HepG2 (cell line): ENCODE measurements around the gene ACSL4. TPM values are rescaled to one million over a fixed set of nuclear protein-coding genes. Genes with fewer than 3 reads are reported as not detected.

Experiments
- ATAC-seq: fragments of 200-7000 bp; cut with Tn5 transposase; 3 replicates; pipeline ENCODE4 v1.9.1; 2020; ENCODE audit warnings: mild to moderate bottlenecking, moderate library complexity
- BruUV-seq: library from RNA; stranded (reverse); fragments of 400-500 nt; replicated peaks from 2 replicates; lab custom pipeline; 2021; lab: Mats Ljungman, UMichigan
- CTCF ChIA-PET: fragments of 300-600 bp; formaldehyde crosslinking; extraction: SDS; loops from one replicate; lab custom pipeline; 2021; ENCODE audit warnings: low total read pairs, inconsistent platforms, low intra/inter-chr PET ratio; lab: Yijun Ruan, JAX
- POLR2A ChIA-PET: fragments of 350-600 bp; sonication (Branson Sonifier 250); formaldehyde crosslinking; loops from one replicate; lab custom pipeline; 2020; ENCODE audit warnings: antibody characterized with exemption, inconsistent platforms; lab: Yijun Ruan, JAX
- DNase-seq: peaks from one replicate; pipeline ENCODE4 v3.0.0-alpha.2; 2015; ENCODE audit warnings: low spot score
- FAIRE-seq: peaks from 3 replicates; lab custom pipeline; 2011; peaks lifted over from hg19 to GRCh38; lab: Jason Lieb, UNC
- H2AFZ ChIP-seq: one replicate; pipeline ENCODE4 v1.6.1; 2011; ENCODE audit warnings: low read length, inconsistent platforms
- H3K27ac ChIP-seq: fragments of 300-600 bp; 3 replicates; pipeline ENCODE4 v1.8.0; 2011; ENCODE audit warnings: mixed run types, mild to moderate bottlenecking, mixed read lengths, low read length, inconsistent platforms; ENCODE audit not compliant: insufficient read depth; ENCODE audit errors: extremely low read length
- H3K27me3 ChIP-seq, 2 experiments: fragments of 200-600 bp in 1 of 2; 2 replicates in 1 of 2; 3 replicates in 1 of 2; pipeline versions ENCODE4 v1.6.0 to v1.8.0; 2011; ENCODE audit warnings: low read length in 2 of 2, mild to moderate bottlenecking in 2 of 2, moderate library complexity in 2 of 2, inconsistent platforms in 1 of 2; ENCODE audit not compliant: insufficient read depth in 2 of 2, control insufficient read depth in 1 of 2
- H3K36me3 ChIP-seq, 2 experiments: fragments of 200-600 bp in 1 of 2; replicated peaks in 1 of 2; 2 replicates in 1 of 2; 3 replicates in 1 of 2; pipeline versions ENCODE4 v1.5.1 to v1.8.0; 2011; ENCODE audit warnings: low read length in 2 of 2, inconsistent platforms in 1 of 2; ENCODE audit not compliant: insufficient read depth in 2 of 2, control insufficient read depth in 1 of 2
- H3K4me1 ChIP-seq: 2 replicates; pipeline ENCODE4 v1.5.1; 2012; ENCODE audit warnings: low read length, inconsistent platforms; ENCODE audit not compliant: insufficient read depth
- H3K4me2 ChIP-seq: 2 replicates; pipeline ENCODE4 v1.6.0; 2011; ENCODE audit warnings: low read depth, low read length, inconsistent platforms
- H3K4me3 ChIP-seq, 3 experiments: fragments of 200-600 bp in 1 of 3; sonication (generic), shearing (Covaris generic) in 1 of 3; replicated peaks in 1 of 3; 2 replicates each; pipeline ENCODE4 v1.5.1; 2011 to 2016; ENCODE audit warnings: low read length in 3 of 3, inconsistent platforms in 2 of 3, low read depth in 2 of 3, mild to moderate bottlenecking in 2 of 3, control low read depth in 1 of 3, mixed read lengths in 1 of 3; ENCODE audit not compliant: insufficient read depth in 1 of 3
- H3K79me2 ChIP-seq: one replicate; pipeline ENCODE4 v1.6.1; 2011; ENCODE audit warnings: low read length, inconsistent platforms; ENCODE audit not compliant: insufficient read depth
- H3K9ac ChIP-seq: 2 replicates; pipeline ENCODE4 v1.6.0; 2011; ENCODE audit warnings: mild to moderate bottlenecking, low read depth, low read length, inconsistent platforms; ENCODE audit not compliant: insufficient read depth
- H3K9me3 ChIP-seq: 2 replicates; pipeline ENCODE4 v1.5.1; 2012; ENCODE audit warnings: mild to moderate bottlenecking, low read length
- H4K20me1 ChIP-seq: 2 replicates; pipeline ENCODE4 v1.6.0; 2011; ENCODE audit warnings: inconsistent platforms, mild to moderate bottlenecking, low read length, moderate library complexity; ENCODE audit not compliant: insufficient read depth
- BCL6 ChIP-seq: IDR thresholded peaks from 2 replicates; pipeline ENCODE4 v1.6.1; 2016; ENCODE audit warnings: missing genetic modification reagents, missing compliant biosample characterization
- ELF4 ChIP-seq: sonication (generic); formaldehyde crosslinking; IDR thresholded peaks from 2 replicates; pipeline ENCODE4 v1.5.0; 2020; ENCODE audit warnings: missing genetic modification reagents, mild to moderate bottlenecking, moderate library complexity, borderline replicate concordance
- NR2F6 ChIP-seq, 2 experiments: IDR thresholded peaks; 2 replicates each; pipeline ENCODE4 v1.6.1; 2016; ENCODE audit warnings: antibody characterized with exemption in 1 of 2, mild to moderate bottlenecking in 1 of 2
- RARA ChIP-seq: IDR thresholded peaks from 2 replicates; pipeline ENCODE4 v1.6.1; 2016; ENCODE audit warnings: missing genetic modification reagents, missing compliant biosample characterization
- RBM22 ChIP-seq: fragments of 200-400 bp; formaldehyde crosslinking; optimal IDR thresholded peaks from 2 replicates; pipeline ENCODE3; 2017; ENCODE audit warnings: mild to moderate bottlenecking, low read length, moderate library complexity
- SOX5 ChIP-seq: IDR thresholded peaks from 2 replicates; pipeline ENCODE4 v1.6.1; 2016; ENCODE audit warnings: borderline replicate concordance
- ZNF616 ChIP-seq: sonication (generic); formaldehyde crosslinking; IDR thresholded peaks from 2 replicates; pipeline ENCODE4 v1.5.0; 2020; ENCODE audit warnings: low read depth, mild to moderate bottlenecking, missing genetic modification reagents
- WGBS: methylation state at CpG from one replicate; pipeline ENCODE4 v1.1.6; 2017; ENCODE audit warnings: low lambda C conversion rate; 5-methylcytosine and 5-hydroxymethylcytosine counted together
- in situ Hi-C: cut with HindIII; loops from 2 replicates; pipeline ENCODE4 v1.10.0; 2017; ENCODE audit warnings: low pct_unique_long_range_greater_than_20kb; ENCODE audit not compliant: extremely low pct_ligation_motif_present
- intact Hi-C: fragments of 100-400 bp; cut with micrococcal nuclease; formaldehyde crosslinking; loops from one replicate; pipeline ENCODE4 v1.10.0; 2022; ENCODE audit not compliant: unreplicated experiment
- polyA plus RNA-seq, 8 experiments: library from polyadenylated mRNA; depleted of rRNA in 3 of 8; stranded (reverse) in 7 of 8; unstranded in 1 of 8; fragments of >200 nt; fragmentation: Illumina TruSeq in 4 of 8; extraction: Trizol in 4 of 8; gene quantifications; 2 replicates each; pipeline versions ENCODE4 v1.2.1 to v1.2.3, GENCODE V29; 2011 to 2016; ENCODE audit warnings: low read depth in 4 of 8, missing spikeins in 1 of 8, mixed read lengths in 1 of 8; ENCODE audit not compliant: insufficient read depth in 1 of 8
- total RNA-seq, 5 experiments: library from RNA; depleted of rRNA; stranded (reverse); fragments of >200 nt; fragmentation: Illumina TruSeq; extraction: Trizol; gene quantifications; 2 replicates each; pipeline ENCODE4 v1.2.3, GENCODE V29; 2016; ENCODE audit warnings: low read depth in 1 of 5
- TF ChIP-seq, protein P1 (sequence below): sonication (generic); formaldehyde crosslinking; IDR thresholded peaks from 2 replicates; pipeline ENCODE4 v1.8.0; 2022; ENCODE audit warnings: mild to moderate bottlenecking, missing genetic modification reagents, borderline replicate concordance

Gene ACSL4
- total and polyA plus RNA-seq, 2 of the 13 experiments (the other 11 are each of a cell fraction or from before 2014, with no cell fraction given): 207 to 316 TPM

DNA sequence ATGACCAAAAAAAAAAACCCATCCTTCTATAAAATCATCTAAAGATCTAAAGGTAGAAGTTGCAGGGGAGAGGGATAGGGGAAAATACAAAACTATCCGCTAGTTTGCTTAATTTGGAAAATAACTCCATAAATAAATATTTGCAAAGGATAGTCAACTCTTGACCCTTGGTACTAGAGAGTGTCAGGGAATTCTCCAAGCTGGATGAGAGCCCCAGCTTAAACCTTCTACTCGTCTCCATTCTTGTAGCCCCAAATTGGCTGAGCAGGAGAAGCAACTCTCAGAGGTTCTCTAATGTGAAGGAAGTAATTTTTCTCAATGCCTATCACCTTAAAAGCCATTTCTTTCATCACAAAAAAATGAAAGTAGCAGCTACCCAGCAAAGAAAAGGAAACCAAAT is 35.2 kb downstream of the ACSL4 start:
- peaks cover 86% of the 10 kb centered on the region for H3K4me1 ChIP-seq
- no peak overlapping the region for H3K27ac ChIP-seq
- TF ChIP-seq ELF4: no peak
- TF ChIP-seq RARA: peak; percentile 40; the same call in 1 of the 2 replicates
- TF ChIP-seq, protein P1, sequence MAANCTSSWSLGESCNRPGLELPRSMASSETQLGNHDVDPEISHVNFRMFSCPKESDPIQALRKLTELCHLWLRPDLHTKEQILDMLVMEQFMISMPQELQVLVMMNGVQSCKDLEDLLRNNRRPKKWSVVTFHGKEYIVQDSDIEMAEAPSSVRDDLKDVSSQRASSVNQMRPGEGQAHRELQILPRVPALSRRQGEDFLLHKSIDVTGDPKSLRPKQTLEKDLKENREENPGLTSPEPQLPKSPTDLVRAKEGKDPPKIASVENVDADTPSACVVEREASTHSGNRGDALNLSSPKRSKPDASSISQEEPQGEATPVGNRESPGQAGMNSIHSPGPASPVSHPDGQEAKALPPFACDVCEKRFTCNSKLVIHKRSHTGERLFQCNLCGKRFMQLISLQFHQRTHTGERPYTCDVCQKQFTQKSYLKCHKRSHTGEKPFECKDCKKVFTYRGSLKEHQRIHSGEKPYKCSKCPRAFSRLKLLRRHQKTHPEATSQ: no peak
- no peak for TF ChIP-seq ZNF616
- TF ChIP-seq RBM22: peak; percentile 66
- TF ChIP-seq BCL6: 0 out of 2 replicates have a peak, but pooled peaks have one; percentile 33
- 0 out of 2 replicates have a peak, but pooled peaks have one; percentile 8 for TF ChIP-seq NR2F6 (IDR thresholded peaks at IDR 0.05)
- TF ChIP-seq NR2F6 (CRISPR knock-in tag; IDR thresholded peaks at IDR 0.05): no peak
- no peak for TF ChIP-seq SOX5 (CRISPR knock-in tag)
- no peaks in the 10 kb centered on the region for H3K27me3 ChIP-seq
- 12% methylated on average over 2 of the region's 2 CpGs for WGBS
- FAIRE-seq (no peak), ATAC-seq (no peak), DNase-seq (no peak)
- POLR2A ChIA-PET: no interaction called here
- no peak overlapping the region for H3K4me3 ChIP-seq
- H3K4me2 ChIP-seq: 0 out of 2 replicates have a peak overlapping the region, but pooled peaks have one; percentile 23
- no TSS peak for BruUV-seq
- H4K20me1 ChIP-seq: peaks cover 87% of the 10 kb centered on the region
- no peaks in the 10 kb centered on the region for H3K9me3 ChIP-seq
- H3K9ac ChIP-seq: no peak overlapping the region
- CTCF ChIA-PET: no interaction called here
- peaks cover 81% of the 10 kb centered on the region for H3K79me2 ChIP-seq
- intact Hi-C loops: no loop called here
- in situ Hi-C loops: no loop called here
- peaks cover 2 to 11% of the 10 kb centered on the region in 2 experiments; a peak in 4 of 5 replicates for H3K36me3 ChIP-seq
- no peak overlapping the region for H2AFZ ChIP-seq
